Astrocyte of the spinal cord (primary cell): ENCODE data around the gene CHCHD4.

ENCODE experiments used
- DNase-seq: peaks from one replicate; pipeline ENCODE4 v3.0.0; 2011; ENCODE audit warnings: low read depth, low spot score
- H3K4me3 ChIP-seq: 2 replicates; pipeline ENCODE4 v1.5.1; 2011; ENCODE audit warnings: low read depth, mild to moderate bottlenecking, low read length, moderate library complexity
- in situ Hi-C: cut with HindIII; loops from 2 replicates; pipeline ENCODE4 v1.10.0; 2017; ENCODE audit warnings: low sequenced_read_pairs
- TF ChIP-seq, protein P1 (sequence below): IDR thresholded peaks from 2 replicates; pipeline ENCODE4 v1.5.1; 2012; ENCODE audit warnings: low read depth, mild to moderate bottlenecking, low read length, inconsistent platforms

The CHCHD4 gene

DNA sequence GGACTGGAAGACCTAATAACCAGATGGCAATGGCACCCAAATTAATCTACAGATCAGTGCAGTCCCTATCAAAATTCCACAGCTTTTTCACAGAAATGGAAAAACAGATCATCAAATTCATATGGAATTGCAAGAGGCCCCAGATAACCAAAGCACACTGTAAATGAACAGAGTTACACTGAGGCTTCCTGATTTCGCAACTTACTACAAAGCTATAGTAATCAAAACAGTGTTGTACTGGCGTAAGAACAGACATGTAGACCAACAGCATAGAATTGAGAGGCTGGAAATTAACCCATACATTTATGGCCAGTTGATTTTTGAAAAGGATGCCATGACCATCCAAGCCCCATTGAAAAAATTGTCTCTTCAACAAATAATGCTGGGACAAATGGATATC, 37.5 kb upstream of the CHCHD4 start:
- H3K4me3 ChIP-seq, result no peak overlapping the region
- in situ Hi-C loops, result no loop called here
- DNase-seq, result no peak
- TF ChIP-seq, protein P1, sequence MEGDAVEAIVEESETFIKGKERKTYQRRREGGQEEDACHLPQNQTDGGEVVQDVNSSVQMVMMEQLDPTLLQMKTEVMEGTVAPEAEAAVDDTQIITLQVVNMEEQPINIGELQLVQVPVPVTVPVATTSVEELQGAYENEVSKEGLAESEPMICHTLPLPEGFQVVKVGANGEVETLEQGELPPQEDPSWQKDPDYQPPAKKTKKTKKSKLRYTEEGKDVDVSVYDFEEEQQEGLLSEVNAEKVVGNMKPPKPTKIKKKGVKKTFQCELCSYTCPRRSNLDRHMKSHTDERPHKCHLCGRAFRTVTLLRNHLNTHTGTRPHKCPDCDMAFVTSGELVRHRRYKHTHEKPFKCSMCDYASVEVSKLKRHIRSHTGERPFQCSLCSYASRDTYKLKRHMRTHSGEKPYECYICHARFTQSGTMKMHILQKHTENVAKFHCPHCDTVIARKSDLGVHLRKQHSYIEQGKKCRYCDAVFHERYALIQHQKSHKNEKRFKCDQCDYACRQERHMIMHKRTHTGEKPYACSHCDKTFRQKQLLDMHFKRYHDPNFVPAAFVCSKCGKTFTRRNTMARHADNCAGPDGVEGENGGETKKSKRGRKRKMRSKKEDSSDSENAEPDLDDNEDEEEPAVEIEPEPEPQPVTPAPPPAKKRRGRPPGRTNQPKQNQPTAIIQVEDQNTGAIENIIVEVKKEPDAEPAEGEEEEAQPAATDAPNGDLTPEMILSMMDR, result no peak

DNA sequence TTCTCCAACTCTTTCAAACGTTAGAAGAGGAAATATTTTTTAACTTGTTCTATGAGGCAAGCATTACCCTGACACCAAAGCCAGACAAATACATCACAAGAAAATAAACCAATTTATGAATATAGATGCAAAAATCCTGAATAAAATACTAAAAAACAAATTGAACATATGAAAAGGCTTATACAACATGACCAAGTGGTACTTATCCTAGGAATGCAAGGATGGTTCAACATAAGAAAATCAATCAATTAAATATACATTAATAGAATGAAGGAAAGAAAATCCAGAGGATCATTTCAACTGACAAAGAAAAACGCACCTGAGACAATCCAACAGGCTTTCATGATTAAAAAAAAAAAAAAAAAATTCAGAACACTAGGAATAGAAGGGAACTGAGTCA, 36.6 kb upstream of the CHCHD4 start:
- in situ Hi-C loops, result no loop called here
- DNase-seq, result no peak
- H3K4me3 ChIP-seq, result no peak overlapping the region
- TF ChIP-seq, protein P1, result no peak

DNA sequence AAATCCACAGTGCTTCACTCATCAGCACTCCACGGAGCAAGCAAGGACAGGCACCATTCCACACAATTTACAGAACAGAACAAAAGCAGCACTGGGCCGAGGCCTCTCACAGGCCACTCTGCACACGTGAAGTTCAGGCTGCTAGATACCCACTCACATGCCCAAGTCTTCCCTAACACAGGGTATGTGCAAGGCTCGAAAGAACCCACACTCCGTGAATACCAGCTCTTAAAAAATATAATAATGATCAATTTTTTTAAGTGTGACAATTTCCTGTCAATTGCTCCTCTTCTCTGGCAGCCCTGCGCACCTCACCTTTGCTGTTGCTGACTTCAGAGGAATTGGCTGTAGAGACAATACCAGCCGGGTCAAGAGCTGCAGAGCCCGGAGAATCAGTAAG, 34.8 kb upstream of the CHCHD4 start:
- in situ Hi-C loops, result no loop called here
- no peak overlapping the region for H3K4me3 ChIP-seq
- DNase-seq, result no peak
- TF ChIP-seq, protein P1, result no peak

DNA sequence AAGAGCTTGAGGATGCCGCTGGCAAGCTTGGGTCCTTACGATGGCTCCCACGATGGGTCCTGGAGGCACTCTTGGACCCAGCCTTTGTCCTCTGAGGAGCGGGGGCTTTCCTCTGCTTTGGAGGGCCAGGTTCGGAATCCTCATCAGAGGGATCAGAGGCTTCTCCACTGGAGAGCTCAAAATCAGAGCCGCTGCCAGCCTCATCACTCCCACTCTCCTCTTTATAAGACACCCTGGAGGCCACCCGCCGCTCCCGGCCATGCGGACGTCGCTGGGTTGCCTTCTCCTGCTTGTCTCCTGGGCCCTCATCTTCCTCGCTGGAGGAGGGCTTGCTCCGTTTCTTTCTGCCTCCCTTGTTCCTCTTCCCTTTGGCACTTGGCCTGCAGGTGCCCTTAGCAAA, 33.7 kb upstream of the CHCHD4 start:
- no peak for DNase-seq
- TF ChIP-seq, protein P1, result no peak
- in situ Hi-C loops, result no loop called here
- H3K4me3 ChIP-seq, result no peak overlapping the region

DNA sequence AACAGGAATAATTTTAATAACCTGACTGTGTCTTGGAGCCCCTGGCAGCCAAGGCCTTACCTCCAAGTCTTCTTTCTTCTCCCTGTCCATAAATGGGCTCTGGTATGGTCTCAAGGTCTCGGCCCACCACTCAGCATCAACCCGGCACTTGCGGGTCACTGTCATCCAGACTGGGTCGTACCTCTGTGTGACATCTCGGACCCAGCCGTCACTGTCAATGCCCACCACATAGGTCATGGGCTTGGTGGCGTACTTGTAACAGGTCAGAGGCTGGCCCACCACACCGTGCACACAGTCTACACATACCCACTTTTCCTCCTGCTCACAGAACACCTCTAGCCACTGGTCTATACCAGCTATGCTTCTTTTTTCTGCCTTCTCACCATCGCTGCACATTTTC, 33.3 kb upstream of the CHCHD4 start:
- in situ Hi-C loops, result no loop called here
- no peak for DNase-seq
- TF ChIP-seq, protein P1, result no peak
- no peak overlapping the region for H3K4me3 ChIP-seq

DNA sequence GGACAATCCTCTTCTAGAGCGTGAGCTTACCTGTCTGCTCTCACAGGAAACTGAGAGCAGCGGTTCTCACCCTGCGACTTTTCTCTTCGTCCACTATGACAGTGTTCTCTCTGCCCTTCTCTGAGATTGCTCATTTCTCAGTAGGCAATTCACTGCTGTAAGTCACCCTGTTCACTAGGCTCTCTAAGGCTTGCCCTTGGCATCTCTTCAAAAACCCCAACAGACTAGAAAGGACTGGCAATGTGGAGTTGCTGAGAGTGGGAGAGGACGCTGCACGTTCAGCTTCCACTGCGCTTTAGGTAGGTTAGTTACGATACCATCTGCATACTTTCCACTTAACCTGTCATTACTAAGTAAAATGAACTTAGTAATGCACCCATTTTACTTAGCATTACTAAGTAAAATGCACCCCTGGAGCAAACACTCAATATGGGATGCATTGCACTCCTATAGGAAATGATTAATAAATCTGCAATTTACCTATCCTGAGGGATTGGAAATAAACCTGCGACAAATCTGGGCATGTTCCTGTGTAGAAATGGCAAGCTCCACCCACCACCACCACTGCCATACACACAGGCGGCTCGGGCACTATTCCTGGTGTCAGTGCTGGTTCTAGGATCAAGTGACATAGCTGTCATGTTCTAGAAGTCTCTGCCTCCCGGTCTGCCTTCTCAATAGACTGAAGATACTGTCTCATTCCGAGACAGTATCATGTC, 32.3 kb upstream of the CHCHD4 start:
- TF ChIP-seq, protein P1, result no peak
- no peak overlapping the region for H3K4me3 ChIP-seq
- DNase-seq, result no peak
- in situ Hi-C loops, result no loop called here
